Right renal cortex interstitium (tissue), 3 donors: ENCODE measurements around the gene PPP1R14C. TPM values are rescaled to one million over a fixed set of nuclear protein-coding genes. Genes with fewer than 3 reads are reported as not detected.
A peak's percentile ranks its signal among the peaks of the same experiment; 100 is the strongest.

Experiments used
- DNase-seq, 3 donors: peaks; one replicate each; pipeline ENCODE4 v3.0.0-alpha.2; 2013; ENCODE audit warnings: low read depth in 3 of 3, low spot score in 2 of 3
- polyA plus RNA-seq, 3 donors: library from polyadenylated mRNA; unstranded; fragments of 120-200 nt; gene quantifications; one replicate each; pipeline ENCODE4 v1.2.1, GENCODE V29; 2013; ENCODE audit not compliant: insufficient read length in 3 of 3

The PPP1R14C gene, protein sequence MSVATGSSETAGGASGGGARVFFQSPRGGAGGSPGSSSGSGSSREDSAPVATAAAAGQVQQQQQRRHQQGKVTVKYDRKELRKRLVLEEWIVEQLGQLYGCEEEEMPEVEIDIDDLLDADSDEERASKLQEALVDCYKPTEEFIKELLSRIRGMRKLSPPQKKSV
- 10 to 100 TPM; 23.3 to 25.1 (median 24.7) TPM for polyA plus RNA-seq

DNA sequence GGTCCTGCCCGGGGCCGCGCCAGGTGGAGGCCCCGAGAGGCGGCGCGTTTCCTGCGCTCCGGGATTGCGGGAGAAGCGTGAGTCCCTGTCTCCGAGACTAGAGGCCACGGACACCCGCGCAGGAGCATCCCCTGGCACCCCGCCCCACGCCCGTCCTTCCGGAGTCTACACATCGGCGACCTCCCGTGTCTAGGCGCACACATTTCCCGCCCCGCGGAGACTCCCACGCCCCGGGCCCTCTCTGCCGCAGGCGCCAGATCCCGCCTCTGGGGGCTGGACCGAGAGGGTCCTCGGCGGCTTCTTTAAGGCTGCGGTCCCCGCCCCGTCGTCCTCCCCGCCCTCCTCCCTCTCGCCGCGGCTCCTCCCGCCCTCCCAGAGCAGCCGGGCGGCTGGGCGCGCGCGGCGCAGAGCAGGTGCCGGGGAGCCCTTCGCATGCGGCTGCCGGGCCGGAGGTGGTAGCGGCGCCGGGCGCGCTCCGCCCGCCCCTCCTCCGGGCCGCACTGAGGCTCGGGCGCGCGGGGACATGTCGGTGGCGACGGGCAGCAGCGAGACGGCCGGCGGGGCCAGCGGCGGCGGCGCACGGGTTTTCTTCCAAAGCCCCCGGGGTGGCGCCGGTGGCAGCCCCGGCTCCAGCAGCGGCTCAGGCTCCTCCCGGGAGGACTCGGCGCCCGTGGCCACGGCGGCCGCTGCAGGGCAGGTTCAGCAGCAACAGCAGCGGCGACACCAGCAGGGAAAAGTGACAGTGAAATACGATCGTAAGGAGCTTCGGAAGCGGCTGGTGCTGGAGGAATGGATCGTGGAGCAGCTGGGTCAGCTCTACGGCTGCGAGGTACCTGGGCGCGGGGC lies at the start of gene PPP1R14C:
TSS of gene PPP1R14C (plus strand) at position 375 of the 846 bp plus-strand sequence. CDS start at position 524, 149 bp downstream.
- no peak for DNase-seq

DNA sequence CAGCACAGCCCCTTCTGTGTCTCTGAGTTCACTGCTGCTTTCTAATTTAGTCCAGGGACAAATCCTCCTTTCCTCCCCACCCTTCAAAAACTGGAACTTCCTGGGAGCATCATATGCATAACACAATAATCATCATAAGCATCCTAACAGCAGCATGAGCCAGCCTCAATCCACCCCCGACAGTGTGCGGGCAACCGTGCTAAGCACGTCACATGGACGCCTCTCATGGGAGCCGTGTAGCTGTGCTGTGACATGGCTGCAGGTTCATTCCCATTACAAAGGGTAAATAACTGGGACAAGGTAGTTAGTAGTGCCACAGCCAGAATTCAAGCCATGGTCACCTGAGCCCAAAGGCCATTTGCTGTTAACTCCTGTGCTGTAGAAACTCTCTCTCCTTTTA lies 49.4 kb upstream of the PPP1R14C start:
- no peak for DNase-seq

DNA sequence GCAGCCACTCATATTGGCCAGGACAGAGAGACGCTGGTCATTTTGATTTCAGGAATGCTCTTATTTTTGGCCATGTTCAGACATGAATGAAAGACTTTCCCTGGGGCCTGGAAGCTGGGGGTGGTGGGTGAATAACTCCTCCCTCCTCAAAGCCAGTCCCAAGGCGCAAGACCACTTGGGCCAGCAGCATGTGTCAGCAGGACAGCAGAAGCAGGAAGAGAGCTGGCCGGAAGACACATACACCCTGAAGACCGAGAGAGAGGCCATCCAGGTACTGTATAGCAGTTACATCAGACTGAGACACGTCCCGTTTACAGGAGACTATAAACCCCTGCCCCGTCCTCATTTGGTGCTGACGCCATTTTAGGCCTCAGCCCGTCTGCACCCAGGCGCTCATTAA lies 44.7 kb upstream of the PPP1R14C start:
- no peak for DNase-seq

DNA sequence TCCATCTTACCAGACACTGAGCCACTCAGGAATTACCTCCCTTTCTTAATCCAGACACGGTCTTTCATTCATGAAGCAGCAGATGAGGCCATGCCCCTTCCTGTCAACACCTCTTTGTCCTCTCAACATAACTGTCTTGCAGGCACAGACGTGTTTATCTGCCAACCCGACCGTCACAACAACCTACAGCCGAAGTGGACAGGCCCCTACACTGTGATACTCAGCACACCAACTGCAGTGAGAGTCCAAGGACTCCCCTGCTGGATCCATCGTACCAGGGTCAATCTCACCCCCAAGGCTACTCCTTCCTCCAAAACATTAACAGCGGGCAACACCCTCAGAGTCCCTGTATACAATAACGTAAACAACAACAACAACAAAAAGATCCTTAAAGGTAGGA lies 43.3 kb upstream of the PPP1R14C start:
- no peak for DNase-seq

DNA sequence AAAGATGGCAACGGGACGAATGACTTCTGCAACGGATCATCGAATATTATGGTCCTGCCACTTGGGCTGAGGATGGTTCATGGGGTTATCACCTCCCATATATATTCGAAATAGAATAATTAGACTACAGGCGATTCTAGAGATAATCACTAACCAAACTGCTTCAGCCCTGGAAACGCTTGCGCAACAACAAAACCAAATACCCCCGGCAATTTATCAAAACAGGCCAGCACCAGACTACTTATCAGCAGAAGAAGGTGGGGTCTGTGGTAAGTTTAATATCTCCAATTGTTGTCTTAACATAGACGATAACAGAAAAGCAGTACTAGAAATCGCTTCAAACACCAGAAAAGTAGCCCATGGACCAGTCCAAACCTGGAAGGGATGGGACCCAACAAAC lies 42.9 kb upstream of the PPP1R14C start:
- no peak for DNase-seq

DNA sequence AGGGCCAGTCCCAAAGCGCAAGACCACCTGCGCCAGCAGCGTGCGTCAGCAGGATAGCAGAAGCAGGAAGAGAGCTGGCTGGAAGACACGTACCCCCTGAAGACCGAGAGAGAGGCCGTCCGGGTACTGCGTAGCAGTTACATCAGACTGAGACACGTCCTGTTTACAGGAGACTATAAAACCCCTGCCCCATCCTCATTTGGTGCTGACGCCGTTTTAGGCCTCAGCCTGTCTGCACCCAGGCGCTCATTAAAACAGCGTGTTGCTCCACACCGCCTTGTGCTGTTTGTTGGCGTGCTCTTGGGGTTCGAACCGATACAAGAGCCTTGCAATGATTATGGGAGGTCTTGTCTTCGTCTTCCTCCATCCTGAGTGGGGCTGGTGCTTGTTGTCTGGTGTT lies 42.1 kb upstream of the PPP1R14C start:
- DNase-seq = no peak

DNA sequence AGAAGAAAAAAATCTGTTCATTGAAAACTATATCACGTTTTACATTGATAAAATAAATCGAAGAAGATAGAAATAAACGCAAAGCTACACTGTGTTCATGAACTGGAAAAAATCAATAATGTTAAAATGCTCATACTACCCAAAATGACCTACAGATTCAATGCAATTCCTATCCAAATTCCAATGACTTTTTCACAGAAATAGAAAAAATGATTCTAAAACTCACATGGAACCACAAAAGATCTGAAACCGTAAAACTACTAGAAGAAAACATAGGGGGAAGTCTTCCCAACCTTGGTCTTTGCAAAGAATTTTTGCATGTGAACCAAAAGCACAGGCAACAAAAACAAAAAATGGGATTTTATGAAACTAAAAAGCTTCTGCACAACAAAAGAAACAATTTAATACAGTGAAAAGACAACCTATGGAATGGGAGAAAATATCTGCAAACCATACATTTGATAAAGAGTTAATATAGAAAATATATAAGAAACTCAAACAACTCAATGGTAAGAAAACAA lies 40.0 kb upstream of the PPP1R14C start:
- DNase-seq = no peak

DNA sequence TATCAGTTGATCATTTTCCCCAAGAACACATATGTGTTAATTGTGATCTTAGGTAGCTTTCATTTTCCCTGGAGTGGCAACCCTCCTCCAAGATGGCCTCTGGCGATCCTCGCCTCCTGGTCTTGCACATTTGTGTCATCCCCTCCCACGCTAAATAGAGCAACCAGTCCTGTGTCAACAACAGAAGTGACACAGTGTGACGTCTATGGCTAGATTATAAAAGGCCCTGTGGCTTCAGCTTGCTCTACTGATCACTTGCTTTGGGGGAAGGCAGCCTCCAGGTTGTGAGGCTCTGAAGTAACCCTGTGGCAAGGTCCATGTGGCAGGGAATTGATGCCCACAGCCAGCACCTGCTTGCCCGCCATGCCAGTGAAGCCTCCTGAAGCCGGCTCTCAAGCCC lies 30.6 kb upstream of the PPP1R14C start:
- DNase-seq = no peak

DNA sequence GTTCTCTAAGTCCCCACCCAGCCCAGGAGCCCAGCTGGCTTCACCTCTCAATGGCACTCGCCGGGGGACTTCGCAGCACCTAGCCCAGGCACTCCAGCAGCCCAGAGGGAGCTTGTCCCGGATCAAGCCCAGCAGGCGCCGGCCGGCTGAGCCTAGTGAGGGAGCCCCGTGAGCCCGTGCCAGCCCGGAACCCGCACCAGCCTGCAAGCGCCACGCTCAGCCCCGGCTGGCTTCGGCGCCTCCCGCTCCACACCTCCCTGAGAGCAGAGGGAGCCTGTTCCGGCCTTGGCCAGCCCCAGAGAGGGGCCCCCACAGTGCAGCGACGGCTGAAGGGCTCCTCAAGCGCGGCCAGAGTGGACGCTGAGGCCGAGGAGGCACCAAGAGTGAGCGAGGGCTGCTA lies 27.1 kb upstream of the PPP1R14C start:
- DNase-seq = no peak

DNA sequence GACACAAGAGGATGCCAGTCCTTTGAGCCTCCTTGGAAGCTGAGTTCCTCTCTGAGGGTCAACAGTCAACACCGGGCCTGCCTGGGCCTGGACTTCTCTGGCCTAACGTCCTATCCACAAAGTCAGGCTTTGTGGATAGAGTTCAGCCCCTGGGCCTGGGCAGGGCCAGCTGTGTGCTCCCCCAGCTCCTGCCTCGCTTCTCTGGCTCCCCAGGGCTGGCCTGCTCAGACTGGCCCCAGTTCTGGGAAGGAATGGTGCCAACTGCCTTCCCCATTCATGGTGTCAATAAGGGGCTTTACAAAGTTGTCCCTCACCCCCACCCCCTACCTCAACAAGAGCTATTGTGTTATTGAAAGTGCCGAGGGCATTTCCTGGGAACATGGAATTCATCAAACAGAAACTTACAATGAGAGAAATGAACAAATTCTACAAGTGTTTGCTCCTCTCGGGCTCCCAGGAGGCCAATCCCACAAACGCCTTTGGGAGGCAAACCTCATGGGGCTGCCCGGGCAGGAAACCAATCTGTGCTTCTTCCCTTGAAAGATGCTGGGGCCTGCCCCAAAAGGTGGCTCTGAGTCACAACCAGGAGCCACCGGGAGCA lies 26.5 kb upstream of the PPP1R14C start:
- DNase-seq = no peak

DNA sequence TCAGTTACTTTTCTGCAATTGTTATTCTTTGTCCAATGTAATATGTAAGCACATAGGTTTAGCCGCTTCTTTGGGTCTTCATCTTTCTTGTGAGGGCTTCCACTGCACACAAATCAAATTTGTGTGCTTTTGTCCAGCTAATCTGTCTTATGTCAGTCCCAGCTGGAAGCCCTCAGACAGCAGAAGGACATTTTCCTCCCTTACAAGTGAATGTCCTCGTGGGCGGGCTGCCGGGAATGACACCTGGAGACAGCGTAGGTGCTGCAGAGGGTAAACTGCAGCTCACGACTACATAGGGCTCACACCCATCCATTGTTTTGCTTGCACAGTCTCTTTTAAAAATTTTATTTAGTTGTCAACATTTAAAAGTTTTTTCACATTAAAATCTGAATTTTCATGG lies 24.6 kb upstream of the PPP1R14C start:
- DNase-seq = no peak

DNA sequence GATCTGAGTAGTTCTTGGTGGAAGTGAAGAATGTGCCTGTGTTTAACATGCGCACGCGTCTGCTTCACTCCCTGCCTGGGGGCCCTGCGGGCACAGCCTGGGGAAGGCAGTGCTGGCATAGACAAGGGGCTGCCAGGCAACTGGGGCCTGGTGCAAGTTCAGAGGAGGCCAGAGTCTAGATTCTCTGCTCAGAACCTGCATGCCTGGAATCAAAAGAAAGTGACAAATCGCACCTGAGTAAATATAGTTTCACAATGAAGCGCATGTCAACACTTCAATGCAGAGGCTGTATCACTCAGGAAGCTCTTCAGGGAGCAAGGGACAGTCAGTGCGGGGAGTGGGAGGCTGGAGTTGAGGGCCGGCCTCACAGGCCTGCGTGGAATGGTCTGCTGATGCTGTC lies 24.2 kb upstream of the PPP1R14C start:
- peak in 1 of 3 donors; percentile 3 for DNase-seq

DNA sequence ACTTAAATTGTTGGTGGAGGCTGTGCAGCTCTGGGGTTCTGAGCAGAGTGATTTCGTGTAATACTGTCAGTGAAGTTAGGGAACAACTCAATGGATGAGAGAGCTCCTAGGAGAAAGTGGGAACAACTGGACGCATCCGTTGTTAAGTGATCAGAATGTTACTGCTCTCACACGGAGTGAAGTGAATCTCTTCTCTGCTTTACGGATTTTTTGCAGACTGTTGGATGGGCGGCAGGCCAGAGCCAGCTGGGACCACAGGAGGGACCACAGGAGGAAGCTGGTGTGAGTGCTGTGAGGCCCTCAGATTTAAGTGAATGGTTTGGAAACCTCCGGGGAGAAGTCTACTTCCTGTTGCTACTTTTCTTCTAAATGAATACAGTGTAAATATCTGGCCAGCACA lies 23.7 kb upstream of the PPP1R14C start:
- peak in 1 of 3 donors; percentile 15 for DNase-seq

DNA sequence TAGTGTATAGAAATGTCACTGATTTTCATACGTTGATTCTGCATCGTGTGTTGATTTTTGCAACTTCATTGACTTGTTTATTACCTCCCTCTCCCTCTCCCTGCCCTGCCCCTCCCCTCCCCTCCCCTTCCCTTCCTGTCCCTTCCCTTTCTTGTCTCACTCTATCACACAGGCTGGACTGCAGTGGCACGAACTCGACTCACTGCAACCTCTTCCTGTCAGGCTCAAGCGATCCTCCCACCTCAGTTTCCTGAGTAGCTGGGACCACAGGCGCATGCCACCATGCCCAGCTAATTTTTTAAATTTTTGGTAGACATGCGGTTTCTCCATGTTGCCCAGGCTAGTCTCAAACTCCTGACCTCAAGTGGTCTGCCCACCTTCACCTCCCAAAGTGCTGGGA lies 19.2 kb upstream of the PPP1R14C start:
- no peak for DNase-seq

DNA sequence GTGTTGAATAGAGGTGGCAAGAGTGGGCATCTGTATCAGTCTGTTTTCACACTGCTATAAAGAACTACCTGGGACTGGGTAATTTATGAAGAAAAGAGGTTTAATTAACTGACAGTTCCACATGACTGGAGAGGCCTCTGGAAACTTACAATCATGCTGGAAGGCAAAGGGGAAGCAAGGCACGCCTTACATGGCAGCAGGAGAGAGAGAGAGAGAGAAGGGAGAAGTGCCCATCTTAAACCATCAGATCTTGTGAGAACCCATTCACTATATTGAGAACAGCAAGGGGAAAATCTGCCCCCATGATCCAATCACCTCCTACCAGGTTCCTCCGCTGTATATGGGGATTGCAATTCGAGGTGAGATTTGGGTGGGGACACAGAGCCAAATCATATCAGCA lies 18.6 kb upstream of the PPP1R14C start:
- DNase-seq = no peak

DNA sequence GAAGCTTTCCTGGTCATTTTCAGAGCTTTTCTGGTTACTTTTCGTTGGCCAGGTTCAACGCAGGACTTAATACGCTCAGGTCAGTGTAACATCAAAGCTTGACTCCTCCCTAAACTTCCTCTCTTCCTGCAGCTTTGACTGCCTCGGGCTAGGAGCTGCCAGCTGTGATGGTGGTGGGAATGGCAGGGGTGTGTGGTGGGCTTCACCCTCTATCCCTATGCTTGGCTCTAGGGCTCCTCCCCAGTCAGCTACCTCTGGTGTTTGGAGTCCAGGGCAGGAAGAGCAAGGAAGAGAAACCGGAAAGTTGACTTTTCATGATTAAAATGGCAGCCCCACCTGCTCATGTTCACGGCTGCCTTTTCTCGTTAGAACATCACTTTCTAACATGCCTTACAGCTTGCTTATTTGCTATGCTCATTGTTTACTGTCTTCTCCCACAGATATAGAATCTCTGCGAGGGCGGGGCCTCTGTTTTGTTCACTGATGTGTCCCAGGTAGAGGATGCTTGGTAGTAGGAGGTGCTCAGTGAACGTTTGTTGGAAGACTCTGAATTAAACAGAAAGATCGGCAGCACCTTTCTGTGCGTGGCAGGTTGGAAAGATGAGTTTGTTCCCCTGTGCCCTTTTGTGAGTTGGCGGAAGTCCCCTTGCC lies 16.1 kb upstream of the PPP1R14C start:
- DNase-seq = no peak

DNA sequence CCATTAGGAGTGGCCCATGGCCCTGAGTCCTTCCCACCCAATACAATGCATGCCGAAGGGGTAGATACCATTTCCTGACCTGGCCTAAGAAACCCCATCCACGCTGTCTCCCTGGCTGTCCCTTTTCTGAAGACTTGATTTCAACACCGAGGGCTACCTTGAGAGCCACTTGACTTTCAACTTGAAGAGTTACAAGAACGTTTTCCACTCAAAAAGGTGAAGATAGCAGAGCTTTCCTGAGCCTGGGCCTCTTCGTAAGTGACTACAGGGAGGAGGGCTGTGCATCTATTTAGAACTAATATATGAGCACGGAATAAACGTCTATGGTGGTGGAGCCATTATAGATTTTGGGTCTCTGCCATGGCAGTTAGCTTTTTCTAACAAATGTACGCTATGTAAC lies 14.4 kb upstream of the PPP1R14C start:
- no peak for DNase-seq

DNA sequence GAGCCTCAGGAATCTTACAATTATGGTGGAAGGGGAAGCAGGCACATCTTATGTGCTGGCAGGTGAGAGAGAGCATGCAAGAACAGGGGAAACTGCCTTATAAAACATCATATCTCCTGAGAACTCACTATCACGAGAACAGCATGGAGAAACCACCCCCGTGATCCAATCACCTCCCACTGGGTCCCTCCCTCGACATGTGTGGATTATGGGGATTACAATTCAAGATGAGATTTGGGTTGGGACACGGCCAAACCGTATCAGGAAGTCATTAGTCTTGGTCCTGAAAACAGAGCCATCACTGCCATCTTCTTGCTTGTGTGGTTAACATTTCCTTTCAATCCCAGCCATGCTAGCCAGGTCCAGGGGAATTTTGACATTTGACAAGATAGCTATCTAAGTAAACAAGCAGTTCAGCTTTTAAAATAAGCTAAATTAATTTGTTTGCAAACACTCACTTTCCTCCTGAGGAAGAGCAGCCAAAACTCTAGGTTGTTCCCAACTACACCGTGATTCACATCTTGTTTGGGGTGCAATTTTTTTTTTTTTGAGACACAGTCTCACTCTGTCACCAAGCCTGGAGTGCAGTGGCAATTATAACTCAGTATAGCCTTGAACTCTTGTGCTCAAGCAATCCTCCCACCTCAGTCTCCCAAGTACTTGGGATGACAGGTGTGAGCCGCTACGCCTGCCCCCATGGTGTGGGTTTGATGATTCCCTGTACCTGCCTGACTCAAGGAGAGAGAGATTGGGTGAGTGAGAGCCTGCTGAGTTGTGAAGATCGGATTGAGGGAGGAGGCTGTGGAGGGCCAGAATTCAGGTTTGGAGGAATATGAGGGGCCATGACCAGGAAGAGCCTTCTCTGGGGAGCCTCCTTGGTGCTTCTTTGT lies 13.0 kb upstream of the PPP1R14C start:
- DNase-seq = no peak

DNA sequence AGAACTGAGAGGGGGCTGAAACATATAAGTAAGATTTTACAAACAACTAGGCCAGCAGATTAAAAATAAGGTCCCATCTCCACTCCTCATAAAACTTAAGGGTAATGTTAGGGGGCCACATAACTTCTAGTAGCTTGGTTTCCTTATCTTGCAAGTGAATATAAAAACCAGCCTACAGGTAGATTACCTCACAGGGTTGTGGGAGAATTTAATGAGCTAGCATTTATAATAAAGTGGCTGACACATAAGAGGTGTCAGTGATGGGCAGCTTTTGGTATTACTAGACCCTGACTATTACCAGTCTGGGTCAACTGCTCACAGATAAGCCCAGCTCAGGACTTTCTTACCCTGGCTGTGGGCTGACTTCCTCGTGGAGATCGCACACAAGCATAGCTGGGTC lies 9.2 kb upstream of the PPP1R14C start:
- no peak for DNase-seq

DNA sequence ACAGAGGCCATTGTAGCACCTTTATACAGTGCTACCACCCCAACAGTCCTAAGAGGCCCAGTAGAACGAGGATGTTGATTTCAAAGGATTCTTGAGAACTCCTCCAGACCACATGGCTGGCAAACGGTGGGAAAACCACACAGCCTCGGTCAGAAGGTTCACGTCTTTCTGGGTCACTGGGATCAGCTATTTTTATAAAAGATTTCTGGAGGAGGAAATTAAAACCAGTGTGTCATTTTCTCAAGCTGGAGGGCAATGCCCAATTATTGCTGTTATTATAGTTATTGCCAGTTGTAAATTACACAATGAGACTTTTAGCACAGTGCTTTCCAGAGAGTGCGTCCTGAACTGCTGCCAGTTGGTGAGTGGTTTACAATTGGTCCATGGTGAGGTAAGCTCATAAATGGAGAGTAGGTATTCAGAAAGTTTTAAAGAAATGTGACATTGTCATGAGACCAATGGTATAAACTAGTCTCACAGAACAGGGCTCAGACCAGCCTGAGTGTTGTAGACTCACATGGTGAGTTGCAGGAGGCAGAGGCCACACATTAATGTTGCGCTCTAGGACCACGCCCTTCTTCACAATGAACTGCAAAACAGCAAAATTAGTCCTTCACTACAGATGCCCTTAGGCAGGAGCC lies 8.4 kb upstream of the PPP1R14C start:
- no peak for DNase-seq
